LNCaP clone FGC (cell line): Measurements from ENCODE around the gene IL1RAPL1.

Source experiments
- DNase-seq: peaks from one replicate; pipeline ENCODE4 v3.0.0-alpha.2; 2011; ENCODE audit warnings: low read depth
- H3K4me3 ChIP-seq: 2 replicates; pipeline ENCODE4 v1.5.1; 2011; ENCODE audit warnings: mild to moderate bottlenecking, low read depth, low read length, control low read depth
- CTCF ChIP-seq: IDR thresholded peaks from 2 replicates; pipeline ENCODE4 v1.5.1; 2012; ENCODE audit warnings: mild to moderate bottlenecking; ENCODE audit not compliant: control insufficient read depth, insufficient read depth; ENCODE audit errors: extremely low read depth

Gene IL1RAPL1

DNA sequence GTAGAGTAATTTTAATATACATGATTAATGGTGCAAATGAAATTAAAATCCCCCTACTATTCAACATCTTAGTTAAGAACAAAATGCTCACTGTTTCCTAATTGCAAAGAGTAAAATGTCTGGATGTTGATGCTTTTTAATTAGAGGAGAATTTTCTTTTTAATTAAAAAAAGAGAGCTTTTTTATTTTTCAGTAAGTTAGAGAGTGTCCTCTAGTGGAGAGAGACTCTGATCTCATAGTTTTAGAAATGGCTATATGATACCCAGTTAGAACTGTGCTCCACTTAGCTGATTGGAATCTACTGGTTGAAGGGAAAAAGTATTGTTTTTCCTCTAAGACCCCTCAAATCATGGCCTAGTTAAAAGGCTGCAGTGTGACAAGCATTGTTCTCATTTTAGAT lies 1316.1 kb downstream of the IL1RAPL1 start:
- TF ChIP-seq CTCF: peak; percentile 38
- DNase-seq: no peak
- H3K4me3 ChIP-seq: no peak overlapping the region

DNA sequence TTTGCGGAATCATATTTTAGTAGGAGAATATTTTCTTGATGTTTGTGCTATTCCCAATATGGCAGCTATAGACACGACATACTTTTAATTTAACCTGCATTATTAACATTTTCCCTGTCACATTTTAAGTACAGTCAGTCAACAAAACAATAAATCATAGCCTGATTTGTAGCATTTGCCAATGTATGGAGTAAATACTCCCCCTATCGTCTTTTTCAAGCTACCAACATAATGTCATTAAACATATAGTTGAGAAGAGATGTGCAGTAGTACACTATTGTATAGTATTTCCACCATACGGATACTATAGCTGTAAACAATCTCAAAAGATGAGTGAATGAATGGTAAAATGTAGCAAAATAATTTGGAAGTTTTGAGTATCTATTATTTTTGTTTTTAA lies 1324.4 kb downstream of the IL1RAPL1 start:
- no peak overlapping the region for H3K4me3 ChIP-seq
- TF ChIP-seq CTCF: peak; percentile 31; the same call in 1 of the 2 replicates
- DNase-seq: no peak

GRCh38 chrX:29913647-29914046 lies 1326.4 kb downstream of the IL1RAPL1 start:
- TF ChIP-seq CTCF: no peak
- no peak for DNase-seq
- H3K4me3 ChIP-seq: no peak overlapping the region

DNA sequence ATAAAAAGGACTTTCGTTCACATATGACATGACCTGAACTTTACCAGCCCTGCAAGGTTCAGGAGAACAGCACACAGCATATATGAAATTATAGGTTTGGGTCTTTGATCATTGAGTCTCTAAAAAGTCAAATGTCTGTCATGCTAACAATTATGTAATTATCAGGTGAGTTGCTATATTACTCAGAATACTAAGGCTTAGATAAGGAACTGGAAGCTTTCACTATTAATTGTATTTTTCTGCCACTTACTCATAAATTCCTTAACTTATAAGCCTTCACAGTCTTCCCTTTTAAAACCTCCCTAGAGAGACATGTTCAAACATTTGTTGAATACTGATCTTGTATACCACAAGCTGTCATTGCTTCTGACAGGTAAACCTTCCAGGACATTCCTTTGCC lies 1335.4 kb downstream of the IL1RAPL1 start:
- TF ChIP-seq CTCF: no peak
- H3K4me3 ChIP-seq: no peak overlapping the region
- DNase-seq: no peak

DNA sequence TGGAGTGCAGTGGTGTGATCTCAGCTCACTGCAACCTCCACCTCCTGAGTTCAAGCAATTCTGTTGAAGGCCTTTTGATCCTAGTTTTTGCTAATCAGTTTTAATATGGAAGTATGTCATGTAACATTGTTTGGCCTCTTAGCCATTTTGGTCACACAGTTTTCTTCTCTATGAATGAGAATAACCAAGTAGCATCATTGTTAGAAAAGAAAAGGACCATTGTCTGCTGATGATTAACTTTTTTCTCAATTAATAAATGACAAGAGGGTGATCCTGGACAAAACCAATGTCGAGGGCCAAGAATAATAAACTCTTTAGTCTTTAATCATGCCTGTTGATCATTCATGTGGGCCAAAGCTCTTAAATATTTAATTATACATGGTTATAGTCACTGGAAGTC lies 1338.8 kb downstream of the IL1RAPL1 start:
- no peak for TF ChIP-seq CTCF
- no peak overlapping the region for H3K4me3 ChIP-seq
- DNase-seq: no peak

DNA sequence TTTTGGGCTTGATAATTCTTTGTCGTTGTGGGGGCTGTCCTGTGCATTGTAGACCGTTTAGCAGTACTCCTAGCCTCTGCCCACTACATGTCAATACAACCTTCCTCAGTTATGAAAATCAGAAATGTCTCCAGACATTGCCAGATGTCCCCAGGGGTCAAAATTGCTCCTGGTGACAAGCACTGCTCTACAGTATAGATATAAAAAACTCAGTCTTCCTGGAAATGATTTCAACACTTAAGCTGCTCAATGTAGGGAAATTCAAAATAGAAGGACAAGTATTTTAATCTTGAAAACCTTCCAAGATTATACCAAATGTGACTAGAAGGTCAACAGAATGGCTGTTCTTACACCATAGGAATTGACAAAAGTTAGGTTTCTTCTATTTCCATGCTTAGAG lies 1339.4 kb downstream of the IL1RAPL1 start:
- H3K4me3 ChIP-seq: no peak overlapping the region
- no peak for TF ChIP-seq CTCF
- DNase-seq: no peak

- H3K4me3 ChIP-seq: no peak overlapping the region
- no peak for DNase-seq
- TF ChIP-seq CTCF: no peak
Observed at GRCh38 chrX:29935455-29935854, 1348.2 kb downstream of the IL1RAPL1 start.
